Suprapubic skin (tissue), 4 donors: ENCODE results near the gene LILRA6.

Experiments used
- EP300 ChIP-seq: sonication (generic); formaldehyde crosslinking; IDR thresholded peaks from one replicate; pipeline ENCODE4 v1.6.1; 2017; ENCODE audit warnings: antibody characterized with exemption
- POLR2A ChIP-seq, 2 donors: fragments of 450-650 bp; IDR thresholded peaks; one replicate each; pipeline ENCODE4 v1.6.1; 2017; ENCODE audit warnings: antibody characterized with exemption in 2 of 2, mild to moderate bottlenecking in 2 of 2, moderate library complexity in 2 of 2
- POLR2AphosphoS5 ChIP-seq, 3 donors: sonication (generic); formaldehyde crosslinking; IDR thresholded peaks; one replicate each; pipeline ENCODE4 v1.6.1; 2017; ENCODE audit warnings: antibody characterized with exemption in 3 of 3
- TF ChIP-seq, protein P1 (sequence below), 2 donors: fragments of 200-600 bp in 1 of 2; fragments of 450-650 bp in 1 of 2; sonication (generic) in 1 of 2; IDR thresholded peaks; one replicate each; pipeline ENCODE4 v1.5.1; 2016 to 2019; ENCODE audit warnings: antibody characterized with exemption in 2 of 2, mild to moderate bottlenecking in 1 of 2, moderate library complexity in 1 of 2

- no peak for TF ChIP-seq POLR2A (IDR thresholded peaks at IDR 0.05)
- TF ChIP-seq, protein P1, sequence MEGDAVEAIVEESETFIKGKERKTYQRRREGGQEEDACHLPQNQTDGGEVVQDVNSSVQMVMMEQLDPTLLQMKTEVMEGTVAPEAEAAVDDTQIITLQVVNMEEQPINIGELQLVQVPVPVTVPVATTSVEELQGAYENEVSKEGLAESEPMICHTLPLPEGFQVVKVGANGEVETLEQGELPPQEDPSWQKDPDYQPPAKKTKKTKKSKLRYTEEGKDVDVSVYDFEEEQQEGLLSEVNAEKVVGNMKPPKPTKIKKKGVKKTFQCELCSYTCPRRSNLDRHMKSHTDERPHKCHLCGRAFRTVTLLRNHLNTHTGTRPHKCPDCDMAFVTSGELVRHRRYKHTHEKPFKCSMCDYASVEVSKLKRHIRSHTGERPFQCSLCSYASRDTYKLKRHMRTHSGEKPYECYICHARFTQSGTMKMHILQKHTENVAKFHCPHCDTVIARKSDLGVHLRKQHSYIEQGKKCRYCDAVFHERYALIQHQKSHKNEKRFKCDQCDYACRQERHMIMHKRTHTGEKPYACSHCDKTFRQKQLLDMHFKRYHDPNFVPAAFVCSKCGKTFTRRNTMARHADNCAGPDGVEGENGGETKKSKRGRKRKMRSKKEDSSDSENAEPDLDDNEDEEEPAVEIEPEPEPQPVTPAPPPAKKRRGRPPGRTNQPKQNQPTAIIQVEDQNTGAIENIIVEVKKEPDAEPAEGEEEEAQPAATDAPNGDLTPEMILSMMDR (IDR thresholded peaks at IDR 0.05): no peak
- no peak for TF ChIP-seq POLR2AphosphoS5 (IDR thresholded peaks at IDR 0.05)
- TF ChIP-seq EP300: no peak
Measured at GRCh38 chr19:54209058-54209810, 33.4 kb downstream of the LILRA6 start.
